Inflammatory macrophage (primary cell): Measurements from ENCODE around the gene AUTS2.

Experiments
- DNase-seq, 2 donors: peaks; one replicate each; pipeline ENCODE4 v3.0.0-alpha.2; 2020 to 2022

AUTS2 gene

GRCh38 chr7:70571403-70571934, 973.2 kb downstream of the AUTS2 start:
- peak in 1 of 2 donors; percentile 10 for DNase-seq

GRCh38 chr7:70571961-70572360, 973.7 kb downstream of the AUTS2 start:
- DNase-seq: no peak

- DNase-seq: no peak
Observed at GRCh38 chr7:70572571-70572970, 974.3 kb downstream of the AUTS2 start.

- DNase-seq: no peak
Observed at GRCh38 chr7:70573071-70573661, 974.9 kb downstream of the AUTS2 start.

GRCh38 chr7:70573696-70574095, 975.4 kb downstream of the AUTS2 start:
- DNase-seq: no peak

- DNase-seq: no peak
Observed at GRCh38 chr7:70574314-70574834, 976.1 kb downstream of the AUTS2 start.

- DNase-seq: no peak
Observed at GRCh38 chr7:70574970-70575799, 976.9 kb downstream of the AUTS2 start.

- DNase-seq: no peak
Observed at GRCh38 chr7:70577078-70577477, 978.8 kb downstream of the AUTS2 start.

GRCh38 chr7:70578131-70578530, 979.9 kb downstream of the AUTS2 start:
- DNase-seq: no peak

GRCh38 chr7:70579397-70580097, 981.3 kb downstream of the AUTS2 start:
- no peak for DNase-seq

GRCh38 chr7:70580161-70580560, 981.9 kb downstream of the AUTS2 start:
- DNase-seq: no peak

- DNase-seq: no peak
Observed at GRCh38 chr7:70582927-70583895, 984.9 kb downstream of the AUTS2 start.

GRCh38 chr7:70583965-70584883, 985.9 kb downstream of the AUTS2 start:
- DNase-seq: no peak

- DNase-seq: no peak
Observed at GRCh38 chr7:70585071-70585470, 986.8 kb downstream of the AUTS2 start.

GRCh38 chr7:70586822-70587221, 988.5 kb downstream of the AUTS2 start:
- DNase-seq: no peak

- DNase-seq: no peak
Observed at GRCh38 chr7:70587739-70588138, 989.5 kb downstream of the AUTS2 start.

GRCh38 chr7:70588191-70588921, 990.1 kb downstream of the AUTS2 start:
- DNase-seq: no peak

GRCh38 chr7:70589010-70589409, 990.7 kb downstream of the AUTS2 start:
- no peak for DNase-seq

GRCh38 chr7:70589590-70589989, 991.3 kb downstream of the AUTS2 start:
- no peak for DNase-seq
